Smooth muscle cell of the brain vasculature (primary cell): ENCODE data around the gene DNMT1.
A peak's percentile ranks its signal among the peaks of the same experiment; 100 is the strongest.

Experiments used
- DNase-seq: peaks from one replicate; pipeline ENCODE4 v3.0.0-alpha.2; 2012; ENCODE audit warnings: low read depth, low spot score

Gene DNMT1

DNA sequence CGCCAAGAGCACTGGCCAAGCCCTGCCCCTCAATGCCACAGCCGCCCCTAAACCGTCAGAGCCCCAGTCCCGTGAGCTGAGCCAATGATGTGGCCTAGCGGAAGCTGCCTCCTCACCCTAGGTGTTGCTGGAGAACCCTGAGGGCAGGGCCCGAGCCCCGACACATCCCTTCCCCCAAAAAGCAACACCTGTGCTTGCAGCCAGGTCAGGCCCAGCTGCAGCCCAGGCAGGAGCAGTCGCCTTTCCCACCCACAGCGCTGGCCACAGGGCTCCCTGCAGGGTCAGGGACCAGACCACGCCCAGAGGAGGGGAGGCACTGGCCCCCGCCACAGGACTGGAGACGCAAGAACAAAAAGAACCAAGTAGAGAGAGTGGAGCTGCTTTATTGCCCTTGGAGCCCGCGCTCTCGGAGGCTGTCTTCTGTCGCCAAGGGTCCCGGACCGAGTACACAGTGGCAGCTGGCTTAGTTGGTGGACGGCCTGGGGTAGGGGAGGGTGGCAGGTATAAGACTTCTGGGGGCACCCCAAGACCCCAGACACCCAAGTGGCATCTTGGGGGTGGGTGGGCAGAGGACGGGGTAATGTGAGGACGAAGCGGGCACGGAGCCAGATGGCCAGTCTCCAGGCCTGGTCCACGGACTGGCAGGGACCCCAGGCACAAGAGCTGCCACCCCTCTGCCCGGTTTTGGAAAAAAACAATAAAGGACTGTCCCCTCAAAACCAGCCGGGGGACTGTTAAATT lies 79.9 kb downstream of the DNMT1 start:
- no peak for DNase-seq

DNA sequence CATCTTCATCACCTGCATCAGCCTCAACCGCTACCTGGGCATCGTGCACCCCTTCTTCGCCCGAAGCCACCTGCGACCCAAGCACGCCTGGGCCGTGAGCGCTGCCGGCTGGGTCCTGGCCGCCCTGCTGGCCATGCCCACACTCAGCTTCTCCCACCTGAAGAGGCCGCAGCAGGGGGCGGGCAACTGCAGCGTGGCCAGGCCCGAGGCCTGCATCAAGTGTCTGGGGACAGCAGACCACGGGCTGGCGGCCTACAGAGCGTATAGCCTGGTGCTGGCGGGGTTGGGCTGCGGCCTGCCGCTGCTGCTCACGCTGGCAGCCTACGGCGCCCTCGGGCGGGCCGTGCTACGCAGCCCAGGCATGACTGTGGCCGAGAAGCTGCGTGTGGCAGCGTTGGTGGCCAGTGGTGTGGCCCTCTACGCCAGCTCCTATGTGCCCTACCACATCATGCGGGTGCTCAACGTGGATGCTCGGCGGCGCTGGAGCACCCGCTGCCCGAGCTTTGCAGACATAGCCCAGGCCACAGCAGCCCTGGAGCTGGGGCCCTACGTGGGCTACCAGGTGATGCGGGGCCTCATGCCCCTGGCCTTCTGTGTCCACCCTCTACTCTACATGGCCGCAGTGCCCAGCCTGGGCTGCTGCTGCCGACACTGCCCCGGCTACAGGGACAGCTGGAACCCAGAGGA lies 80.6 kb downstream of the DNMT1 start:
- DNase-seq, result no peak

DNA sequence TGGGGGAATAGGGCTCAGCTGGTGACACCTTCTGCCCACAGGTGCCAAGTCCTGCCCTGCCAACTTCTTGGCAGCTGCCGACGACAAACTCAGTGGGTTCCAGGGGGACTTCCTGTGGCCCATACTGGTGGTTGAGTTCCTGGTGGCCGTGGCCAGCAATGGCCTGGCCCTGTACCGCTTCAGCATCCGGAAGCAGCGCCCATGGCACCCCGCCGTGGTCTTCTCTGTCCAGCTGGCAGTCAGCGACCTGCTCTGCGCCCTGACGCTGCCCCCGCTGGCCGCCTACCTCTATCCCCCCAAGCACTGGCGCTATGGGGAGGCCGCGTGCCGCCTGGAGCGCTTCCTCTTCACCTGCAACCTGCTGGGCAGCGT lies 81.2 kb downstream of the DNMT1 start:
- no peak for DNase-seq

DNA sequence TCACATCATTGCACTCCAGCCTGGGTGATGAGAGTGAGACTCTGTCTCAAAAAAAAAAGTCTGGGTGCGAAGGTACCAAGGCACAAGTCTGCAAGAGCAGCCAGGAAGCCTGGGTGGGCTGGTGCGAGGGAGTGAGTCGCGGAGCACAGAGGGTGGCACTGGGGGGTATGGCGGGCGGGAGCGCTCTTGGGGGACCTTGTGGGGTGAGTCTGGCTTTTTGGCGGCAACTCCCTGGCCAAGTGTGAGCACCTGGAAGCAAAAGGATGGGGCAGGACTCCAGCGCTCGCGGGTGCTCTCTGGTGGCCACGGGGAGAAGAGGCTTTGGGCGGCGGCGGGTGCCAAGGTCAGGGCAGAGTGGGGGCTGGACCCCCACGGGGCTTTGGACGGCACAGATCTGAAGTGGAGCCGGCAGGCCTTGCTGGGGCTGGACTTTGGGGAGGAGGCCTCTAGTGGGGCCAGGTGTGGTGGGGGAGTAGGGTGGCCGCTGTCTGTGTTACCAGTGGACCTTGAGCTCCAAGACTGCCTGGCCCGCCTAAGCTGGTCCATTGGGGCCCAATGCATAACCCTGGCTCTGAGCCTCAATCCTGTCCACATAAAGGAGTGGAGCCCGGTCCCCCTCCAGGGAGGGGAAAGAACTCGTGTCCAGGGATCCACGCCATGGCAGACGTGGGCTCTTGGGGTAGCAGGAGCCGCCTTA lies 81.7 kb downstream of the DNMT1 start:
- no peak for DNase-seq

DNA sequence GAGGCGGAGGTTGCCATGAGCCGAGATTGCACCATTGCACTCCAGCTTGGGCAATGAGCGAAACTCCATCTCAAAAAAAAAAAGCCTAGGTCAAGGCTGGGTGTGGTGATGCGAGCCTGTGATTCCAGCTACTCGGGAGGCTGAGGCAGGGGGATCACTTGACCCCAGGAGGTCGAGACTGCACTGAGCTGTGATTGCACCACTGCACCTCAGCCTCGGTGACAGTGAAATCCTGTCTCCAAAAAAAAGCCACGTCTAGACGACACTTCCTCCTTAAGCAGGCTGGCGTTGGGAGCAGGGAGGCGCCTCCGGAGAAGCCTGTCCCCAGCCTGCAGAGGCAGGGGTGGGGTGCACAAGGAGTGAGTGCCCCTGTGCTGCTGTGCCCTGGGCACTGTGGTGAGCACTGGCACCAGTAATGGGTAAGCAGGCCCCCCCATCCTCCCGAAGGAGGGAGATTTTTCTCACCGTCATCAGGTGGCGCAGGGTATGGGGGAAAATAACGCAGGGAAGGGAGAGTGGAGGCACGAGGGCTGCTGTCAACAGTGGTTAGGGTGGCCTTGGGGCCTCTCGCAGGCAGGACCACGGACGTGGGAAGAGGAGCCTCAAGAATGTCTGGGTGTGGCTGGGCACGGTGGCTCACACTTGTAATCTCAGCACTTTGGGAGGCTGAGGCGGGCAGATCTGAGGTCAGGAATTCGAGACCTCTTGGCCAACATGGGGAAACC lies 82.6 kb downstream of the DNMT1 start:
- DNase-seq, result no peak

DNA sequence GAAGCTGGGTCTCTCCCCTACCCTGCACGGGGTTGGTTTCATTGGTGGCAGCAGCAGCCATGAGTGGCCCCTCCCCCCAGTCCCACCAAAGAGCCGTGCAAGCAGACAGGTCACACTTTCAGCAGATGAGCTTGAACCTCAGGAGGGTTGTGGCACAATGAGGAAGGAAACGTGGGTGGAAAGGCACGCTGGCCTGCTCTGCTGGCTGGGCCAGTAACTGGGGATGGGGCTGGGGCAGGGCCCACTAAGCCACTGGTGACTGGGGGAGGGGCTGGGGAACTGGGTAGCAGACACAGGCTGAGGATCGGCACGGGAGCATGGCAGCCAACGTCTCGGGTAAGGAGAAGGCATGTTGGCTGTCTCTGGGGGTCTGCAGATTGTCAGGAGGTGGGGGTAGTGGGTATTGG lies 83.3 kb downstream of the DNMT1 start, which contains the start of gene P2RY11:
TSS of gene P2RY11 (plus strand) at position 289 of the 407 bp plus-strand sequence. CDS start at position 318, 29 bp downstream.
- DNase-seq, result no peak

DNA sequence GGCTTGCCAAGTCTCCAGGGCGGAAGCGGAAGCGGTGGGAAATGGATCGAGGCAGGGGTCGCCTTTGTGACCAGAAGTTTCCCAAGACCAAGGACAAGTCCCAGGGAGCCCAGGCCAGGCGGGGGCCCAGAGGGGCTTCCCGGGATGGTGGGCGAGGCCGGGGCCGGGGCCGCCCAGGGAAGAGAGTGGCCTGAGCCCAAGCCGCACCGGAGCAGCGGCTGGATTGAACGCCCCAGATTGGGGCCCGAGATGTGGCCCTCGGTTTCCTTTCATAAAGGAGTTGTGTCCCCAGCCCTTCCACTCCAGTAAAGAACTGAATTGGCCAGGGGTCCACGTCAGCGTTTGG lies 83.8 kb downstream of the DNMT1 start:
- no peak for DNase-seq

DNA sequence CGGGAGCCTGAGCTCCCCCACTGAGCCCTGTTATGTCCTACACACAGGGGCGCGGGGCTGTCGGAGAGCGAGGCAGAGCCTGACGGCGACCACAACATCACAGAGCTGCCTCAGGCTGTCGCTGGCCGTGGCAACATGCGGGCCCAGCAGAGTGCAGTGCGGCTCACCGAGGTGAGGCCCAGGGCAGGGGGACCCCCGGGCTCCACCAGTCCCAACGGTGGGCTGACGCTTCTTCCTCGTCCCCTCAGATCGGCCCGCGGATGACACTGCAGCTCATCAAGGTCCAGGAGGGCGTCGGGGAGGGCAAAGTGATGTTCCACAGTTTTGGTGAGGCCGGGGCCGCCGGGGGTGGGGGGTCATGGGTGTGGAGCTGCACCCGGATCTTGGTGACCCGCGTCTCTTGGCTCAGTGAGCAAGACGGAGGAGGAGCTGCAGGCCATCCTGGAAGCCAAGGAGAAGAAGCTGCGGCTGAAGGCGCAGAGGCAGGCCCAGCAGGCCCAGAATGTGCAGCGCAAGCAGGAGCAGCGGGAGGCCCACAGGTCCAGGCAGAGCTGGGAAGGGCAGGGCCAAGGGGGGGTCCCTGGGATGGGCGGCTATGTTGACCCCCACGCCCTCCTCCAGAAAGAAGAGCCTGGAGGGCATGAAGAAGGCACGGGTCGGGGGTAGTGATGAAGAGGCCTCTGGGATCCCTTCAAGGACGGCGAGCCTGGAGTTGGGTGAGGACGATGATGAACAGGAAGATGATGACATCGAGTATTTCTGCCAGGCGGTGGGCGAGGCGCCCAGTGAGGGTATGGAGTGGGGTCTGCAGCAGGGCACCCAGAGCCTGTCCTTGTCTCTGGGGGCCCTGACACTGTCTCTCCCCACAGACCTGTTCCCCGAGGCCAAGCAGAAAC lies 84.4 kb downstream of the DNMT1 start:
- no peak for DNase-seq

DNA sequence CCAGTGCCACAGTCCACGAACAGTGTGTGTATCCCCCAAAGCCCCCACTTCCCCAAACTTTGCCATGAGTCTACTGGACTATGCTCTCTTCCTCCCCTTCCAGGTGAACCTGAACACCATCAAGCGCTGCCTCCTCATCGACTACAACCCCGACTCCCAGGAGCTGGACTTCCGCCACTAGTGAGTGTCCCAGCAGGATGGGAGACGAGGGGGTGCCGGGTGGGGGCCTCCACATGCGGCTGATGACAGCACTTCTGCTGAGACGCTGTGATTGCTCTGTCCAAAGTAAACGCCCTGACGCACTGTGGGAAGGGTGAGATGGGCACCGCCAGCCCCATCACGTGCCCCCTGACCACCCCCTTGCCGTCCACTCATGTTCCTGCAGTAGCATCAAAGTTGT lies 85.2 kb downstream of the DNMT1 start:
- DNase-seq, result no peak

DNA sequence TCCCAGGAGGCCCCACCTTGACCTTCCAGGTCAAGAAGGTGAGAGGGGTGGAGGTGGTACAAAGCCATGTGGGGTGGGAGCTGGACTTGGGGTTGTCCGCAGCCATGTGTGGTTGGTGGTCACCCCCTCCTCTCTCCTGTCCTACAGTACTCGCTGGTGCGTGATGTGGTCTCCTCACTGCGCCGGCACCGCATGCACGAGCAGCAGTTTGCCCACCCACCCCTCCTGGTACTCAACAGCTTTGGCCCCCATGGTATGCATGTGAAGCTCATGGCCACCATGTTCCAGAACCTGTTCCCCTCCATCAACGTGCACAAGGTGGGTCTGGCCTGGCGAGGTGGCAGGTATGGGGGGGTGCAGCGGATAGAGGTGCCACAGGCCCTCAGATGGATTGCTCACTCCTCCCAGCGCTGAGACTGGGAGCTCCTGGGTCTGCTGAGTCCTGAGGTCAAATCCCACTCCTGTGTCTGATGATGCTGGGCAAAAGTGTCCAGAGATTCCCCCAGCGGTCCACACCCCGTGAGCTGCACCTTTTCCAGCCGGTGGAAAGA lies 86.9 kb downstream of the DNMT1 start:
- DNase-seq, result no peak

DNA sequence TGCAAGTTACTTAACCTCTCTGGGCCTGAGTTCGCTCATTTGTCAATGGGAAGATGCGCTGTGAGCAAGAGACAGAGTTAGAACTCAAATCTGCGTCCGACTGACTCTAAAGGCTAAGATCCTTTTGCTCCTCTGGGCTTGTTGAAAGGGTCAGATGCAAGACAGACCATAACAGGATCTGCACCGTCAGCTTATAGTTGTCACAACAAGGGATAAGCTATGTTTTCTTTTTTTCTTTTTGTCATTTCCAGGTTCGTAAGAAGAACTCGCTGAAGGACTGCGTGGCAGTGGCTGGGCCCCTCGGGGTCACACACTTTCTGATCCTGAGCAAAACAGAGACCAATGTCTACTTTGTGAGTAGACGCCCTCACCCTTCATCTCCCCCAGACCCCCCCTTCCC lies 87.5 kb downstream of the DNMT1 start:
- no peak for DNase-seq

DNA sequence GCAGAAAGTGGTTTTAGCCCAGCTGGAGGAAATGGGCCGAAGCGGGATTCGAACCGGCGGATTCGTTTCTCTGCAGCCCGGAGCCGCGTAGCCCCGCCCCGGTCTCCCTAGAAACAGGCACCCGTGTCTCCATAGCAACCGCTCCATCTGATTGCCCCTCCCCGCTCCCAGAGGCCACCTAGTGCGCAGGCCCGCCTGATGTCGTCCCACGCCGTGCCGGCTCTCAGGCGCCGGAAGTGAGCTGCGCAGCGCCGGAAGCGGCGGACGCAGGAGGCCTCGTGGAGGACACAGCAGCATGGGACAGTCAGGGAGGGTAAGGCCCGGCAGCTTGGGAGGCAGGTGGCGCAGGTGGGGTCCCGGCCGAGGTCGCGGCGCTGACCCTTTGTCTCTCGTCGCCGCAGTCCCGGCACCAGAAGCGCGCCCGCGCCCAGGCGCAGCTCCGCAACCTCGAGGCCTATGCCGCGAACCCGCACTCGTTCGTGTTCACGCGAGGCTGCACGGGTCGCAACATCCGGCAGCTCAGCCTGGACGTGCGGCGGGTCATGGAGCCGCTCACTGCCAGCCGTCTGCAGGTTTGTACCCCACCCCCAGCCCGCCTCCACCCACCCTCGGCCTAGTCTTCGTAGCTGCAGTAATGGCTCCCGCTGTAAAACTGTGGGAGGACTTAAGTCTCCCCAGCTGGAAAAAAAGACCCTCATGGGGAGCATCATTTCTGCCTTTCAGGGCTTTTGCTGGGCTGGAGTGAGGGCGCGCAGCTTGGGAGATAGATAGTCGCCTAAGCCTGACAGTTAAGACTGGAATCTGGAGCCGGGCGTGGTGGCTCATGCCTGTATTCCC lies 88.4 kb downstream of the DNMT1 start, which contains the start of gene PPAN:
TSS of gene PPAN (plus strand) at position 263 of the 837 bp plus-strand sequence. CDS start at position 296, 33 bp downstream.
- DNase-seq, result peak; percentile 93

DNA sequence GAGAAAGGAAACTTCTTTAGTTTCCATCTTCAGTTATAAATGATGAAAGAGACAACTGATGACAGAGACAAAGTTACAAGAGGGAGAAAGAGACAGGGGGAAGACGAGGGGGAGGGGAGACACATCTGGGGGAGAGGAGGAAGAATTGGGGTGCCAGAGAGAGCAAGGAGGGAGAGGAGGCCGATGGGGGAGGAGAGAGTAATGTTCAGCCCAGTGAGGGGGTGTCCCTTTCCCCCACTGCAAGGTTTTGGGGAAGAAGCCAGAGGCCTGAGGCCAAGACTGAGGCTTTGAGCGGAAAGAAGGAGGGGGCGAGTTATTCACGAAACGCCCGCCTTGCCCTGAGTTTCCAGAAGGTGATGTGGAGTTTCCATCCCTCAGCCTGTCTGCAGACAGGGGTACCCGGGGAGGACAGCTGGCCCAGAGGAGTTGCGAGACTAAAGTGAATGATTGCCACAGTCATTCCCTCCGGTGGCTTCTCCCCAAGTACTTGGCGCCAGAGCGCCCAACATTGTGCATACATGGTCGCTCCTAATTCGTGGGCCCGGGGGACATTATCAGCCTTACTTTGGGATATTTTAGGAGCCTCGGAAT lies 89.1 kb downstream of the DNMT1 start:
- no peak for DNase-seq

DNA sequence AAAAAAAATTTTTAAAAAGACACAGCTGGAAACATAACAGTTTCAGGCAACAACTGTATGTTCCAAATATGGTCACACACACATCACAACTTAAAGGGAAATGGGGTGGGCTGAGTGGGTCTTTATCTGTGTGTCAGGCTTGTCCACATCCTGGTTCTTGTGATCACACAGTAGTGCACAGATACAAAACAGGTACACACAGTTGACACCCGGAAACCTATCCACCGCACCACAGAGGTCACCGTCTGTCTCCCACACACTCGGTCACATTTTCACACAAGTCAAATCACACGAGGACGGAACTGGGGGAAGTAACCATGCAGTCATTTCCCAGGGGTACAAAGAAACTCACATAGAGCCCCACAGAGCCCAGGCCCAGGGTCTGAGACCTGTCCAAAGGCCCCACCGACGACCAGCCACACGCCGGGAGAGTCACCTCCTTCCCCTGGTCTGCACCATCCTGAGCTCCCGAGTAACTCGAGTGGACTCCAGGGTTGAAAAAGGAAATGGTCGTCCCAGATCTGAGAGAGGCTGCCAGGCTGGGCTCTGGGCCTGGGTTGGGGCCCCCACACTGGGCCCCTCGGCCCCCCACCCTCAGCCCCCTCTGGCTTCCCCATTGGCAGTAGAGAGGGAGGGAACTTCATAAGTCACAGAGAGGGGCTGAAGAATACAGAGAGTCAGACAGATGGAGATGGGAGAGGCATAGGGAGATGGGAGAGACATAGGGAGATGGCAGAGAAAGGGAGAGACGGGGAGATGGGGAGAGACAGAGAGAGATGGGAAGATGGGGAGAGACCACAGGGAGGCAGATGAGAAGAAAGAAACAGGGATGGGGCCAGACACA lies 89.9 kb downstream of the DNMT1 start:
- DNase-seq, result no peak

DNA sequence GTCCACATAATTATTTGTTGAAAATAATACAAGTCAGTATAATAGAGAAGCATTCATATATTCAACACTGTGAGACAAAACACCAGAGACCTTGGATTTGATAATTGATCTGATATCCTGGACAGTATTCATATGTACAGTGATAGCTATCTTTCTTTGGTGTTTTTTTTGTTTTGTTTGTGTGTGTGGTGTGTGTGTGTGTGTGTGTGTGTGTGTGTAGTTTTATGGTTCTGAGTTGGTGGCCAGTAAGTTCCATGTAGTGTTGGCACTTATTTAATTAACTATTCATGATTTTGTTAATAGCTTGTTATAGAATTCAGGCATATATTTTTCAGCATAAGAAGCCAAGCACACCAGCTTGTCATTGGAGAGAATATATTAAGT lies 90.6 kb downstream of the DNMT1 start:
- DNase-seq, result no peak

DNA sequence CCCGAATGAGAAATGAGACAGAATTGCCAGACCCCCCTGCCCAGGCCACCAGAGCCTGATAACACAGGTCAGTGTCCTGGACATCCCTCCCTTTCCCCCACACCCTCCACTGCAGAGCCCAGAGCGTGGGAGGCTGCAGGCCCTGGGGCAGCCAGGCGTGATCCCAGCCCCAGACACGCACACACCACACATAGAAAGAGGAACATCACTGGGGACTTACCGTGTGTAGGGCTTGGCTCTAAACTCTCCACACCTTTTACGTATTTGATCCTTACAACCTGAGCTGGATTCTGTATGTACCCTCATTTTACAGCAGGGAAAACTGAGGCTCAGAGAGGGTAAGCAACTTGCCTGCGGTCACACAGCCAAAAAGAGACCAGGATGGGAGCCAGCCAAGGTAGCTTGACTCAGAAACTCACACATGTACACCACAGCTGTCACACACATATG lies 91.9 kb downstream of the DNMT1 start:
- no peak for DNase-seq

DNA sequence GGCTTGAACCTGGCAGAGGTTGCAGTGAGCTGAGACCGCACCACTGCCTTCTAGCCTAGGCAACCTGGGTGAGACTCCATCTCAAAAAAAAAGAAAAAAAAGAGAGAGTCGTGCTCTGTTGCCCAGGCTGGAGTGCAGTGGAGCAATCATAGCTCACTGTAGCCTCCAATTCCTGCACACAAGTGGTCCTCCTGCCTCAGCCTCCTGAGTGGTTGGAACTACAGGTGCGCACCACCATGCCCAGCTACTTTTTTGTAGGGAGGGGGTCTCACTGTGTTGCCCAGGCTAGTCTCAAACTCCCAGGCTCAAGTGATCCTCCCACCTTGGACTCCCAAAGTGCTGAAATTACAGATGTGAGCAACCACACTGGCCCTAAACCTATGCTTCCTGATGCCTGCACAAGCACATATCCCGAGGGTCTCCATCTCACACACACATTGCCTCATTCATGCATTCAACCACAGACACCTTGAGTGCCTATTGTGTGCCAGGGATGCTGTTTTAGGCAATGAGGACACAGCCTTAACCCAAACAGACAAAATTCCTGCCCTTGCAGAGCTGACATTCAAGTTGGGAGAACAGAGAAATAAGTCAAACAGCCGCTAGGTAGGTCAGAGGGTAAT lies 94.5 kb downstream of the DNMT1 start:
- DNase-seq, result no peak

DNA sequence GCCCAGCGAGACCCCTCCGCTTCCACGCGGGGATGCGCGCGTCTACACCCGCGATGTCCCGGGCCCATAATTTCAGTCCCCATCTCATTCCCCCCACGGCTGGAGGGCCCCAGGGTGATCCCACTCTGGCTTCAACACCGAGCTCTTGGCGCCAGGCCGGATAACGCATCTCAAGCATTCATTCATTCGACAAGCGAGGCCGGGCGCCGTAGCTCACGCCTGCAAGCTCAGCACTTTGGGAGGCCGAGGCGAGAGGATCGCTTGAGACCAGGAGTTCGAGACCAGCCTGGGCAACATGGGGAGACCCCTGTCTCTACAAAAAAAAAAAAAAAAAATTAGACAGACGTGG lies 98.2 kb downstream of the DNMT1 start:
- DNase-seq, result no peak
